H9 (cell line): ENCODE data around the gene RCAN2. TPM values are rescaled to one million over a fixed set of nuclear protein-coding genes. Genes with fewer than 3 reads are reported as not detected.

Experiments
- DNase-seq: peaks from one replicate; pipeline ENCODE4 v3.0.0-alpha.2; 2017
- H2AFZ ChIP-seq: one replicate; pipeline ENCODE4 v1.6.1; 2013; ENCODE audit warnings: mild to moderate bottlenecking, low read length, control low read depth, moderate library complexity
- H2AK5ac ChIP-seq: 2 replicates; pipeline ENCODE4 v1.6.1; 2013; ENCODE audit warnings: low read length, control low read depth, mixed read lengths; ENCODE audit not compliant: insufficient read length
- H2BK120ac ChIP-seq: one replicate; pipeline ENCODE4 v1.6.1; 2013; ENCODE audit warnings: low read depth, mild to moderate bottlenecking, low read length, control low read depth, inconsistent platforms; ENCODE audit not compliant: poor library complexity, severe bottlenecking
- H2BK12ac ChIP-seq: 2 replicates; pipeline ENCODE4 v1.6.1; 2013; ENCODE audit warnings: low read length, control low read depth, mixed read lengths, low read depth; ENCODE audit not compliant: insufficient read length
- H2BK15ac ChIP-seq: 2 replicates; pipeline ENCODE4 v1.6.1; 2013; ENCODE audit warnings: low read depth, low read length, control low read depth
- H2BK20ac ChIP-seq: one replicate; pipeline ENCODE4 v1.6.1; 2013; ENCODE audit warnings: low read depth, mild to moderate bottlenecking, low read length, control low read depth, inconsistent platforms; ENCODE audit not compliant: poor library complexity, severe bottlenecking
- H2BK5ac ChIP-seq: 2 replicates; pipeline ENCODE4 v1.6.1; 2013; ENCODE audit warnings: low read length, control low read depth, mixed read lengths; ENCODE audit not compliant: insufficient read length
- H3K14ac ChIP-seq: 2 replicates; pipeline ENCODE4 v1.6.1; 2013; ENCODE audit warnings: low read length, control low read depth; ENCODE audit not compliant: insufficient read depth
- H3K18ac ChIP-seq: 2 replicates; pipeline ENCODE4 v1.6.1; 2013; ENCODE audit warnings: low read depth, mild to moderate bottlenecking, mixed read lengths, low read length, control low read depth; ENCODE audit not compliant: insufficient read length
- H3K23ac ChIP-seq: 2 replicates; pipeline ENCODE4 v1.6.1; 2013; ENCODE audit warnings: low read length, control low read depth, mixed read lengths, low read depth; ENCODE audit not compliant: insufficient read length
- H3K23me2 ChIP-seq: 2 replicates; pipeline ENCODE4 v1.6.1; 2013; ENCODE audit warnings: low read depth, mild to moderate bottlenecking, mixed read lengths, low read length, control low read depth; ENCODE audit not compliant: insufficient read length, poor library complexity, severe bottlenecking
- H3K27ac ChIP-seq: 2 replicates; pipeline ENCODE4 v1.5.1; 2013; ENCODE audit warnings: low read length, control low read depth, mixed read lengths, low read depth; ENCODE audit not compliant: insufficient read length
- H3K27me3 ChIP-seq: 2 replicates; pipeline ENCODE4 v1.6.1; 2013; ENCODE audit warnings: low read length, control low read depth, inconsistent platforms; ENCODE audit not compliant: insufficient read depth
- H3K4ac ChIP-seq: 2 replicates; pipeline ENCODE4 v1.6.1; 2013; ENCODE audit warnings: low read depth, mild to moderate bottlenecking, control low read depth, inconsistent platforms, low read length, moderate library complexity
- H3K4me1 ChIP-seq: 2 replicates; pipeline ENCODE4 v1.6.1; 2013; ENCODE audit warnings: low read length, control low read depth, inconsistent platforms; ENCODE audit not compliant: insufficient read depth
- H3K4me2 ChIP-seq: 2 replicates; pipeline ENCODE4 v1.6.1; 2013; ENCODE audit warnings: low read length, control low read depth, mixed read lengths; ENCODE audit not compliant: insufficient read length, insufficient read depth
- H3K56ac ChIP-seq: 2 replicates; pipeline ENCODE4 v1.6.1; 2013; ENCODE audit warnings: low read depth, mild to moderate bottlenecking, mixed read lengths, low read length, control low read depth; ENCODE audit not compliant: insufficient read length
- H3K79me1 ChIP-seq: 2 replicates; pipeline ENCODE4 v1.6.1; 2013; ENCODE audit warnings: low read depth, mild to moderate bottlenecking, moderate library complexity, low read length, control low read depth, inconsistent platforms; ENCODE audit not compliant: insufficient read depth, poor library complexity, severe bottlenecking
- H3K79me2 ChIP-seq: 2 replicates; pipeline ENCODE4 v1.6.1; 2013; ENCODE audit warnings: low read length, control low read depth, inconsistent platforms; ENCODE audit not compliant: insufficient read depth
- H3K9ac ChIP-seq: 2 replicates; pipeline ENCODE4 v1.6.1; 2013; ENCODE audit warnings: low read length, control low read depth, mixed read lengths; ENCODE audit not compliant: insufficient read length; ENCODE audit errors: extremely low read depth
- H3K9me3 ChIP-seq: one replicate; pipeline ENCODE4 v1.6.1; 2013; ENCODE audit warnings: low read depth, low read length, inconsistent platforms; ENCODE audit not compliant: control insufficient read depth
- H3T11ph ChIP-seq: one replicate; pipeline ENCODE4 v1.6.1; 2013; ENCODE audit warnings: mild to moderate bottlenecking, low read length, control low read depth, inconsistent platforms
- H4K20me1 ChIP-seq: one replicate; pipeline ENCODE4 v1.6.1; 2013; ENCODE audit not compliant: control insufficient read depth, insufficient read length, insufficient read depth
- H4K5ac ChIP-seq: 2 replicates; pipeline ENCODE4 v1.6.1; 2013; ENCODE audit warnings: low read depth, mild to moderate bottlenecking, mixed read lengths, low read length, control low read depth; ENCODE audit not compliant: insufficient read length
- H4K8ac ChIP-seq: replicated peaks from 2 replicates; pipeline ENCODE4 v1.6.1; 2013; ENCODE audit warnings: low read length, control low read depth, mixed read lengths, low read depth; ENCODE audit not compliant: insufficient read length
- H4K91ac ChIP-seq: 2 replicates; pipeline ENCODE4 v1.6.1; 2013; ENCODE audit warnings: low read depth, mild to moderate bottlenecking, moderate library complexity, mixed read lengths, low read length, control low read depth; ENCODE audit not compliant: insufficient read length
- H3K27ac Mint-ChIP-seq, 3 experiments: 2 replicates in 2 of 3; 3 replicates in 1 of 3; pipeline ENCODE4 v1.8.0; 2020 to 2021; ENCODE audit warnings: mixed read lengths in 3 of 3, mild to moderate bottlenecking in 1 of 3, moderate library complexity in 1 of 3
- H3K27me3 Mint-ChIP-seq: 2 replicates; pipeline ENCODE4 v1.8.0; 2021; ENCODE audit warnings: low read depth, mild to moderate bottlenecking, moderate library complexity, mixed read lengths
- H3K36me3 Mint-ChIP-seq, 3 experiments: 2 replicates in 2 of 3; 3 replicates in 1 of 3; pipeline ENCODE4 v1.8.0; 2020 to 2021; ENCODE audit warnings: low read depth in 3 of 3, mixed read lengths in 3 of 3; ENCODE audit not compliant: insufficient read depth in 1 of 3
- H3K4me1 Mint-ChIP-seq, 2 experiments: 2 replicates each; pipeline ENCODE4 v1.8.0; 2020; ENCODE audit warnings: mixed read lengths in 2 of 2
- H3K4me3 Mint-ChIP-seq, 2 experiments: 2 replicates in 1 of 2; 3 replicates in 1 of 2; pipeline ENCODE4 v1.8.0; 2020 to 2021; ENCODE audit warnings: mild to moderate bottlenecking in 2 of 2, mixed read lengths in 2 of 2, moderate library complexity in 1 of 2
- H3K9me3 Mint-ChIP-seq, 2 experiments: 2 replicates in 1 of 2; 3 replicates in 1 of 2; pipeline ENCODE4 v1.8.0; 2020; ENCODE audit warnings: mild to moderate bottlenecking in 2 of 2, mixed read lengths in 2 of 2, moderate library complexity in 1 of 2
- WGBS: extraction: QIAGEN DNeasy Blood & Tissue Kit; methylation state at CpG from one replicate; pipeline ENCODE4 v1.1.7; 2013; ENCODE audit warnings: missing lambda C conversion rate, low lambda C conversion rate, mixed read lengths; ENCODE audit not compliant: insufficient read length; ENCODE audit errors: extremely low coverage; 5-methylcytosine and 5-hydroxymethylcytosine counted together
- total RNA-seq: library from RNA; stranded (reverse); gene quantifications from 2 replicates; pipeline ENCODE4 v1.2.1, GENCODE V29; 2021
- TF ChIP-seq, protein P1 (sequence below): fragments of 200-600 bp; sonication (generic); conservative IDR thresholded peaks from 3 replicates; pipeline ENCODE4 v1.8.0; 2021; ENCODE audit warnings: antibody characterized with exemption, mild to moderate bottlenecking

The RCAN2 gene
- total RNA-seq, 1 experiment from 2014 or later: 3.0 TPM

DNA sequence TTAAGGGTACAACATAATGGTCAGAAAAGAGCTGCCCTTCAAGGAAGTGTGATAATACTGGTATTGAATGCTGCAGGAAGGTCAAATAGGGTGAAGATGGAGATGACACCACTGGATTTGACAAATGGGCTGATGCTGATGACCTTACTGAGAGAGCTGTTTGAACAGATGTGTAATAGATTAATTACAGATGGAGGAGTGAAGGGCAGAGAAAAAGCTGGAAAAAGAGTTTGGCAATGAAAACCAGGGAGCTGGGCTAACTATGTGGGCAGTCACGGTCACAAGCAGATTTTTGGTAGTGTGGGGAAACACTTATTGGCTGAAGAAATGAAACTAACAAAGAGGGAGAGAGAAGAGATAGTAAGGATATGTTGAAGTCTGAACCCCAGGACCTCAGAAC, 236.9 kb downstream of the RCAN2 start:
- H3K27me3 Mint-ChIP-seq: no peaks in the 10 kb centered on the region
- H4K5ac ChIP-seq: no peak overlapping the region
- no peaks in the 10 kb centered on the region for H3K9me3 ChIP-seq
- no peak overlapping the region for H3K27ac ChIP-seq
- no peak overlapping the region for H3K27ac Mint-ChIP-seq
- H3K4ac ChIP-seq: no peak overlapping the region
- H2AFZ ChIP-seq: no peak overlapping the region
- H3K14ac ChIP-seq: no peak overlapping the region
- H3K23me2 ChIP-seq: no peaks in the 10 kb centered on the region
- H3K27me3 ChIP-seq: no peaks in the 10 kb centered on the region
- no peak overlapping the region for H3K18ac ChIP-seq
- no peak overlapping the region for H2BK15ac ChIP-seq
- no peak overlapping the region for H3T11ph ChIP-seq
- no peaks in the 10 kb centered on the region for H3K4me1 ChIP-seq
- no peak for DNase-seq
- no peak overlapping the region for H2BK120ac ChIP-seq
- no peak overlapping the region for H3K4me3 Mint-ChIP-seq
- no peaks in the 10 kb centered on the region for H3K79me1 ChIP-seq
- H2BK12ac ChIP-seq: no peak overlapping the region
- H4K20me1 ChIP-seq: no peaks in the 10 kb centered on the region
- no peak overlapping the region for H4K8ac ChIP-seq
- H3K56ac ChIP-seq: no peak overlapping the region
- no peak overlapping the region for H3K9ac ChIP-seq
- H3K36me3 Mint-ChIP-seq: no peaks in the 10 kb centered on the region
- H3K23ac ChIP-seq: no peak overlapping the region
- peaks cover 4 to 6% of the 10 kb centered on the region in 2 experiments for H3K4me1 Mint-ChIP-seq
- no peaks in the 10 kb centered on the region for H3K9me3 Mint-ChIP-seq
- no peak overlapping the region for H3K4me2 ChIP-seq
- H2BK20ac ChIP-seq: no peak overlapping the region
- H3K79me2 ChIP-seq: no peaks in the 10 kb centered on the region
- WGBS: no CpG with 5 or more reads among the region's 1 CpG
- H4K91ac ChIP-seq: no peak overlapping the region
- H2BK5ac ChIP-seq: no peak overlapping the region
- no peak overlapping the region for H2AK5ac ChIP-seq
- TF ChIP-seq, protein P1, sequence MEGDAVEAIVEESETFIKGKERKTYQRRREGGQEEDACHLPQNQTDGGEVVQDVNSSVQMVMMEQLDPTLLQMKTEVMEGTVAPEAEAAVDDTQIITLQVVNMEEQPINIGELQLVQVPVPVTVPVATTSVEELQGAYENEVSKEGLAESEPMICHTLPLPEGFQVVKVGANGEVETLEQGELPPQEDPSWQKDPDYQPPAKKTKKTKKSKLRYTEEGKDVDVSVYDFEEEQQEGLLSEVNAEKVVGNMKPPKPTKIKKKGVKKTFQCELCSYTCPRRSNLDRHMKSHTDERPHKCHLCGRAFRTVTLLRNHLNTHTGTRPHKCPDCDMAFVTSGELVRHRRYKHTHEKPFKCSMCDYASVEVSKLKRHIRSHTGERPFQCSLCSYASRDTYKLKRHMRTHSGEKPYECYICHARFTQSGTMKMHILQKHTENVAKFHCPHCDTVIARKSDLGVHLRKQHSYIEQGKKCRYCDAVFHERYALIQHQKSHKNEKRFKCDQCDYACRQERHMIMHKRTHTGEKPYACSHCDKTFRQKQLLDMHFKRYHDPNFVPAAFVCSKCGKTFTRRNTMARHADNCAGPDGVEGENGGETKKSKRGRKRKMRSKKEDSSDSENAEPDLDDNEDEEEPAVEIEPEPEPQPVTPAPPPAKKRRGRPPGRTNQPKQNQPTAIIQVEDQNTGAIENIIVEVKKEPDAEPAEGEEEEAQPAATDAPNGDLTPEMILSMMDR: no peak
